Upper lobe of left lung (tissue), 4 donors: Measurements from ENCODE around the gene KCNC1.

Experiments used
- CTCF ChIP-seq, 6 experiments: fragments of 450-650 bp in 4 of 6; fragments of 200-600 bp in 2 of 6; sonication (generic) in 2 of 6; IDR thresholded peaks; one replicate each; pipeline ENCODE4 v1.5.1; 2016 to 2019; ENCODE audit warnings: antibody characterized with exemption in 6 of 6
- POLR2A ChIP-seq, 4 donors: fragments of 450-650 bp; IDR thresholded peaks; one replicate each; pipeline ENCODE4 v1.5.1; 2016 to 2017; ENCODE audit warnings: antibody characterized with exemption in 4 of 4, mild to moderate bottlenecking in 2 of 4
- POLR2AphosphoS5 ChIP-seq, 2 donors: sonication (generic); formaldehyde crosslinking; IDR thresholded peaks; one replicate each; pipeline ENCODE4 v1.5.1; 2017; ENCODE audit warnings: antibody characterized with exemption in 2 of 2

DNA sequence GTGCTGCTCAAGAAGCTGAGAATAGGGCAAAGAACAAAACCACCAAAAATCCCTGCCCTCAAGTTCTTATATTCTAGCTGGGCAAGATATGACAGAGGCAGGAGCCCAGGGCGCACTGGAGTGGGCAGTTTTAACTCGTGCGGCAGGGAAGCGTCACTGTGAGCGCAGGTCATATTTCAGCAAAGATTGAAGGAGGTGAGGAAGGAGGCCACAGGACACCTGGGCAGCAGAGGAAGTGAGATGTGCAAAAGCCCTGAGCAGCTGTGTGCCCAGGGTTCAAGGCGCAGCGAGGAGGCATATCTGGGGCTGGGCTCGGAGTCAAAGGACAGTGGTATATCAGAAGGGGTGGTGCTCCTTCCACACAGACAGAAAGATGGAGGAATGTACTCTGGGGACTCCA lies 13.5 kb downstream of the KCNC1 start:
- TF ChIP-seq CTCF (IDR thresholded peaks at IDR 0.05), result no peak
- no peak for TF ChIP-seq POLR2A (IDR thresholded peaks at IDR 0.05)
- TF ChIP-seq POLR2AphosphoS5 (IDR thresholded peaks at IDR 0.05), result no peak
